ENCODE data around the gene EFHC2. TPM values are rescaled to one million over a fixed set of nuclear protein-coding genes. Genes with fewer than 3 reads are reported as not detected.

EFHC2 gene
- total RNA-seq, 1 donor from 2014 or later, result 0.77 TPM

DNA sequence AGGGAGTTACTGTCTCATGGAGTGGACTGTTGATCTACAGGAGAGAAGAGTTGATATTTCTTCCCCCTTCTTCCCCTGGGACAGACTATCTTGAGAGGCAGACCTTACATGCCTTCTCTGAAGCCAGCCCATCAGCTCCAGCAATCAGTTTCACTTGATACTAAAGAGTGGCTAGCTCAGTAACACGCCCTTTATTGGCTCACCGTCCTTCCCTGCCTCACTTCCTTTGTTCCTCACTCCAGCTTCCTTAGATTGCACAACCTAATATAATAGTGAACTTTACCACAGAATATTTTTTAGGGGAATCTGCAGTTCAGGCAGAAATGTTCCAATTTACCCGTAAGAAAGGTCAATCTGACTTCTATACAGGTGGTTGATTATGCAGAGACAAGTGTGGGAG, 242.2 kb downstream of the EFHC2 start:
- peaks cover 1% of the 10 kb centered on the region for H3K36me3 Mint-ChIP-seq (ENCODE audit: low read depth)
- TF ChIP-seq, protein P1, sequence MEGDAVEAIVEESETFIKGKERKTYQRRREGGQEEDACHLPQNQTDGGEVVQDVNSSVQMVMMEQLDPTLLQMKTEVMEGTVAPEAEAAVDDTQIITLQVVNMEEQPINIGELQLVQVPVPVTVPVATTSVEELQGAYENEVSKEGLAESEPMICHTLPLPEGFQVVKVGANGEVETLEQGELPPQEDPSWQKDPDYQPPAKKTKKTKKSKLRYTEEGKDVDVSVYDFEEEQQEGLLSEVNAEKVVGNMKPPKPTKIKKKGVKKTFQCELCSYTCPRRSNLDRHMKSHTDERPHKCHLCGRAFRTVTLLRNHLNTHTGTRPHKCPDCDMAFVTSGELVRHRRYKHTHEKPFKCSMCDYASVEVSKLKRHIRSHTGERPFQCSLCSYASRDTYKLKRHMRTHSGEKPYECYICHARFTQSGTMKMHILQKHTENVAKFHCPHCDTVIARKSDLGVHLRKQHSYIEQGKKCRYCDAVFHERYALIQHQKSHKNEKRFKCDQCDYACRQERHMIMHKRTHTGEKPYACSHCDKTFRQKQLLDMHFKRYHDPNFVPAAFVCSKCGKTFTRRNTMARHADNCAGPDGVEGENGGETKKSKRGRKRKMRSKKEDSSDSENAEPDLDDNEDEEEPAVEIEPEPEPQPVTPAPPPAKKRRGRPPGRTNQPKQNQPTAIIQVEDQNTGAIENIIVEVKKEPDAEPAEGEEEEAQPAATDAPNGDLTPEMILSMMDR (conservative IDR thresholded peaks at IDR 0.05), result no peak
- DNase-seq (ENCODE audit: low read depth, low spot score), result no peak

GRCh38 chrX:44099366-44099765, 244.1 kb downstream of the EFHC2 start:
- H3K27me3 Mint-ChIP-seq (ENCODE audit: low read depth), result no peaks in the 10 kb centered on the region
- H3K9me3 Mint-ChIP-seq, result peaks cover 7% of the 10 kb centered on the region
- no peak for DNase-seq (ENCODE audit: low read depth, low spot score)

More for the DNA sequence above, 242.2 kb downstream of the EFHC2 start:
- H3K27ac Mint-ChIP-seq (ENCODE audit: unreplicated experiment), result no peak overlapping the region
- no peaks in the 10 kb centered on the region for H3K27me3 Mint-ChIP-seq (ENCODE audit: low read depth)
- no peak overlapping the region for H3K4me3 Mint-ChIP-seq
- peaks cover 9% of the 10 kb centered on the region for H3K9me3 Mint-ChIP-seq
- H3K4me1 Mint-ChIP-seq, result no peaks in the 10 kb centered on the region

More at GRCh38 chrX:44099366-44099765, 244.1 kb downstream of the EFHC2 start:
- H3K4me3 Mint-ChIP-seq, result no peak overlapping the region
- no peaks in the 10 kb centered on the region for H3K4me1 Mint-ChIP-seq
- TF ChIP-seq, protein P1 (conservative IDR thresholded peaks at IDR 0.05), result no peak
- H3K36me3 Mint-ChIP-seq (ENCODE audit: low read depth), result no peaks in the 10 kb centered on the region
- H3K27ac Mint-ChIP-seq (ENCODE audit: unreplicated experiment), result no peak overlapping the region

Other genes starting within 250 kb of the EFHC2 start
- gene FUNDC1, start 199.2 kb upstream of the EFHC2 start, total RNA-seq, result 18.3 and 19.4 TPM in 2 replicates